Measurements from ENCODE around the gene NDFIP2. TPM values are rescaled to one million over a fixed set of nuclear protein-coding genes. Genes with fewer than 3 reads are reported as not detected.

NDFIP2 gene
- total and polyA plus RNA-seq, 10 of the 15 experiments (the other 5 are each of a cell fraction or from before 2014, with no cell fraction given) = 17.9 to 57.2 (median 30.6) TPM

GRCh38 chr13:79480954-79481684 is at the start of gene NDFIP2 (continued):
- TF ChIP-seq CBFB (IDR thresholded peaks at IDR 0.05; ENCODE audit: low read depth) = peak; percentile 73; the same call in 1 of the 2 replicates
- no peak for TF ChIP-seq HCFC1 (IDR thresholded peaks at IDR 0.05; ENCODE audit: low read length)
- TF ChIP-seq HDAC6 (IDR thresholded peaks at IDR 0.05; ENCODE audit: unreplicated experiment) = no peak
- TF ChIP-seq DPF2 (IDR thresholded peaks at IDR 0.05) = peak; percentile 83
- peak; percentile 57; the same call in 1 of the 3 replicates for TF ChIP-seq POU2F2 (IDR thresholded peaks at IDR 0.05; ENCODE audit: borderline replicate concordance, low read depth, low read length)
- TF ChIP-seq MXI1 (IDR thresholded peaks at IDR 0.05; ENCODE audit: low read depth, low read length) = peak; percentile 45; the same call in 1 of the 2 replicates
- TF ChIP-seq CREM (IDR thresholded peaks at IDR 0.05; ENCODE audit: low read depth) = peak; percentile 38
- TF ChIP-seq LARP7 (IDR thresholded peaks at IDR 0.05) = peak; percentile 46; the same call in 1 of the 2 replicates
- peak; percentile 98 for TF ChIP-seq IKZF1 (conservative IDR thresholded peaks at IDR 0.05)
- 0 out of 2 replicates have a peak, but pooled peaks have one; percentile 65 for TF ChIP-seq SIN3A (IDR thresholded peaks at IDR 0.05; ENCODE audit: low read depth, low read length)
- peak; percentile 60 for TF ChIP-seq BACH1 (IDR thresholded peaks at IDR 0.05; ENCODE audit: borderline replicate concordance)
- TF ChIP-seq BCLAF1 (IDR thresholded peaks at IDR 0.05) = no peak
- TF ChIP-seq RB1 (IDR thresholded peaks at IDR 0.05; ENCODE audit: borderline replicate concordance) = 0 out of 2 replicates have a peak, but pooled peaks have one; percentile 45
- 0 out of 2 replicates have a peak, but pooled peaks have one; percentile 54 for TF ChIP-seq ZNF217 (IDR thresholded peaks at IDR 0.05)
- no peak for TF ChIP-seq ZNF24 (IDR thresholded peaks at IDR 0.05)
- TF ChIP-seq KAT2A (conservative IDR thresholded peaks at IDR 0.05; ENCODE audit: control insufficient read depth, low read depth, low read length) = no peak
- peak; percentile 15 for TF ChIP-seq SP1 (IDR thresholded peaks at IDR 0.05; ENCODE audit: low read depth, low read length)
- TF ChIP-seq ESRRA (IDR thresholded peaks at IDR 0.05; ENCODE audit: low read length) = no peak
- 0 out of 2 replicates have a peak, but pooled peaks have one; percentile 40 for TF ChIP-seq CHD1 (IDR thresholded peaks at IDR 0.05; ENCODE audit: low read depth, low read length)
- TF ChIP-seq, protein P1, sequence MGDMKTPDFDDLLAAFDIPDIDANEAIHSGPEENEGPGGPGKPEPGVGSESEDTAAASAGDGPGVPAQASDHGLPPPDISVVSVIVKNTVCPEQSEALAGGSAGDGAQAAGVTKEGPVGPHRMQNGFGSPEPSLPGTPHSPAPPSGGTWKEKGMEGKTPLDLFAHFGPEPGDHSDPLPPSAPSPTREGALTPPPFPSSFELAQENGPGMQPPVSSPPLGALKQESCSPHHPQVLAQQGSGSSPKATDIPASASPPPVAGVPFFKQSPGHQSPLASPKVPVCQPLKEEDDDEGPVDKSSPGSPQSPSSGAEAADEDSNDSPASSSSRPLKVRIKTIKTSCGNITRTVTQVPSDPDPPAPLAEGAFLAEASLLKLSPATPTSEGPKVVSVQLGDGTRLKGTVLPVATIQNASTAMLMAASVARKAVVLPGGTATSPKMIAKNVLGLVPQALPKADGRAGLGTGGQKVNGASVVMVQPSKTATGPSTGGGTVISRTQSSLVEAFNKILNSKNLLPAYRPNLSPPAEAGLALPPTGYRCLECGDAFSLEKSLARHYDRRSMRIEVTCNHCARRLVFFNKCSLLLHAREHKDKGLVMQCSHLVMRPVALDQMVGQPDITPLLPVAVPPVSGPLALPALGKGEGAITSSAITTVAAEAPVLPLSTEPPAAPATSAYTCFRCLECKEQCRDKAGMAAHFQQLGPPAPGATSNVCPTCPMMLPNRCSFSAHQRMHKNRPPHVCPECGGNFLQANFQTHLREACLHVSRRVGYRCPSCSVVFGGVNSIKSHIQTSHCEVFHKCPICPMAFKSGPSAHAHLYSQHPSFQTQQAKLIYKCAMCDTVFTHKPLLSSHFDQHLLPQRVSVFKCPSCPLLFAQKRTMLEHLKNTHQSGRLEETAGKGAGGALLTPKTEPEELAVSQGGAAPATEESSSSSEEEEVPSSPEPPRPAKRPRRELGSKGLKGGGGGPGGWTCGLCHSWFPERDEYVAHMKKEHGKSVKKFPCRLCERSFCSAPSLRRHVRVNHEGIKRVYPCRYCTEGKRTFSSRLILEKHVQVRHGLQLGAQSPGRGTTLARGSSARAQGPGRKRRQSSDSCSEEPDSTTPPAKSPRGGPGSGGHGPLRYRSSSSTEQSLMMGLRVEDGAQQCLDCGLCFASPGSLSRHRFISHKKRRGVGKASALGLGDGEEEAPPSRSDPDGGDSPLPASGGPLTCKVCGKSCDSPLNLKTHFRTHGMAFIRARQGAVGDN (IDR thresholded peaks at IDR 0.05) = peak; percentile 63
- no peak for TF ChIP-seq FOXM1 (IDR thresholded peaks at IDR 0.05; ENCODE audit: low read depth, low read length)
- TF ChIP-seq PML (IDR thresholded peaks at IDR 0.05; ENCODE audit: low read length) = peak; percentile 75; the same call in 1 of the 2 replicates
- TF ChIP-seq EED (IDR thresholded peaks at IDR 0.05; ENCODE audit: low read depth) = peak; percentile 86
- TF ChIP-seq POLR2AphosphoS2 (IDR thresholded peaks at IDR 0.05; ENCODE audit: low read depth, low read length) = 0 out of 2 replicates have a peak, but pooled peaks have one; percentile 31
